MM.1S (cell line): ENCODE data around the gene KCNMA1.

ENCODE experiments used
- CTCF ChIP-seq: fragments of 300-600 bp; sonication (generic); IDR thresholded peaks from 2 replicates; pipeline ENCODE4 v1.5.1; 2016; ENCODE audit warnings: antibody characterized with exemption, low read length, mixed read lengths
- EZH2 ChIP-seq: fragments of 300-600 bp; sonication (generic); optimal IDR thresholded peaks from 2 replicates; pipeline ENCODE3; 2017; ENCODE audit warnings: low read depth, mild to moderate bottlenecking, antibody characterized with exemption, low read length, mixed read lengths
- EZH2phosphoT487 ChIP-seq: fragments of 300-600 bp; sonication (generic); IDR thresholded peaks from 2 replicates; pipeline ENCODE4 v1.6.1; 2018; ENCODE audit warnings: antibody characterized with exemption, low read length

DNA sequence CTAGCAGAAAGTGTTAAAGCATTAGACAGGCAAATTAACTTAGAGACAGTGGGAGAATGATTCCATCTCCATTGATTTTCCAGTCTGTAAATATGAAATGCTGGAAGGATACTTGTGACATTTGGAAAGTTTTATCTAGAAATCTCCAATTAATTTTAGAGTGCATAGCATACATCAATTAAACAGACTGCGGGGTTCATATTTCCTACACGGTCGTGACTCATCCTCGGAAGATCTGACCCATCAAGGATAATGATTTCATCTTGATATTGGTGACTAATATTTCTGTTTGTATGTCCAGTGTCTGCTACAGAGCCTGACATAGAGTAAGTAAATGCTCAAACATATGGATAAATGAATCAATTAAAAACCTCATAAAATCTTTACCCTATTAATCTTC is 474.9 kb downstream of the KCNMA1 start:
- TF ChIP-seq CTCF (no peak), EZH2 (no peak), EZH2phosphoT487 (no peak)
